ENCODE results near the gene ANKRD17. TPM values are rescaled to one million over a fixed set of nuclear protein-coding genes. Genes with fewer than 3 reads are reported as not detected.

The ANKRD17 gene
- total RNA-seq, 1 donor from 2014 or later, result 60.8 TPM

GRCh38 chr4:73109493-73109892 is 149.1 kb downstream of the ANKRD17 start:
- DNase-seq (ENCODE audit: low spot score), result no peak

- no peak for DNase-seq (ENCODE audit: low spot score)
Observed at GRCh38 chr4:73104695-73105094, 153.9 kb downstream of the ANKRD17 start.

- DNase-seq (ENCODE audit: low spot score), result no peak
Observed at GRCh38 chr4:73103799-73104503, 154.6 kb downstream of the ANKRD17 start.

- DNase-seq (ENCODE audit: low spot score), result no peak
Observed at GRCh38 chr4:73099143-73099542, 159.5 kb downstream of the ANKRD17 start.

- no peak for DNase-seq (ENCODE audit: low spot score)
Observed at GRCh38 chr4:73098713-73099112, 159.9 kb downstream of the ANKRD17 start.

GRCh38 chr4:73098016-73098415 is 160.6 kb downstream of the ANKRD17 start:
- no peak for DNase-seq (ENCODE audit: low spot score)

- no peak for DNase-seq (ENCODE audit: low spot score)
Observed at GRCh38 chr4:73092868-73093267, 165.7 kb downstream of the ANKRD17 start.

GRCh38 chr4:73090738-73091137 is 167.9 kb downstream of the ANKRD17 start:
- no peak for DNase-seq (ENCODE audit: low spot score)

GRCh38 chr4:73087871-73088270 is 170.7 kb downstream of the ANKRD17 start:
- no peak for DNase-seq (ENCODE audit: low spot score)

GRCh38 chr4:73086095-73086868 is 172.3 kb downstream of the ANKRD17 start:
- DNase-seq (ENCODE audit: low spot score), result no peak

GRCh38 chr4:73080789-73081188 is 177.8 kb downstream of the ANKRD17 start:
- no peak for DNase-seq (ENCODE audit: low spot score)

GRCh38 chr4:73075832-73076231 is 182.8 kb downstream of the ANKRD17 start:
- no peak for DNase-seq (ENCODE audit: low spot score)

GRCh38 chr4:73070074-73070390 is 188.6 kb downstream of the ANKRD17 start:
- no peak for DNase-seq (ENCODE audit: low spot score)

GRCh38 chr4:73069338-73070073 is 189.1 kb downstream of the ANKRD17 start, which contains the start of gene COX18:
COX18 (minus strand) TSS chr4:73069716; CDS start chr4:73069649, 67 bp downstream.
- DNase-seq (ENCODE audit: low spot score), result peak; percentile 98

GRCh38 chr4:73068491-73069337 is 189.9 kb downstream of the ANKRD17 start:
- DNase-seq (ENCODE audit: low spot score), result no peak

- no peak for DNase-seq (ENCODE audit: low spot score)
Observed at GRCh38 chr4:73067971-73068394, 190.6 kb downstream of the ANKRD17 start.

GRCh38 chr4:73066928-73067327 is 191.7 kb downstream of the ANKRD17 start:
- DNase-seq (ENCODE audit: low spot score), result no peak

GRCh38 chr4:73066445-73066844 is 192.2 kb downstream of the ANKRD17 start:
- no peak for DNase-seq (ENCODE audit: low spot score)

- DNase-seq (ENCODE audit: low spot score), result no peak
Observed at GRCh38 chr4:73064536-73064935, 194.1 kb downstream of the ANKRD17 start.

- DNase-seq (ENCODE audit: low spot score), result no peak
Observed at GRCh38 chr4:73055241-73055897, 203.2 kb downstream of the ANKRD17 start.

GRCh38 chr4:73053974-73054480 is 204.6 kb downstream of the ANKRD17 start:
- no peak for DNase-seq (ENCODE audit: low spot score)

Measured in mucosa of gallbladder (tissue), 1 donor.